Astrocyte of the cerebellum (primary cell): ENCODE results near the gene PRLH.

Experiments used
- DNase-seq: peaks from one replicate; pipeline ENCODE4 v3.0.0-alpha.2; 2011; ENCODE audit warnings: low read depth
- H3K4me3 ChIP-seq: 2 replicates; pipeline ENCODE4 v1.5.1; 2011; ENCODE audit warnings: mild to moderate bottlenecking, low read depth, low read length, moderate library complexity
- in situ Hi-C: cut with HindIII; loops from 2 replicates; pipeline ENCODE4 v1.10.0; 2017; ENCODE audit warnings: low sequenced_read_pairs
- TF ChIP-seq, protein P1 (sequence below): IDR thresholded peaks from 2 replicates; pipeline ENCODE4 v1.5.1; 2012; ENCODE audit warnings: low read length, low read depth, moderate library complexity, mild to moderate bottlenecking; ENCODE audit errors: missing control alignments

PRLH gene

DNA sequence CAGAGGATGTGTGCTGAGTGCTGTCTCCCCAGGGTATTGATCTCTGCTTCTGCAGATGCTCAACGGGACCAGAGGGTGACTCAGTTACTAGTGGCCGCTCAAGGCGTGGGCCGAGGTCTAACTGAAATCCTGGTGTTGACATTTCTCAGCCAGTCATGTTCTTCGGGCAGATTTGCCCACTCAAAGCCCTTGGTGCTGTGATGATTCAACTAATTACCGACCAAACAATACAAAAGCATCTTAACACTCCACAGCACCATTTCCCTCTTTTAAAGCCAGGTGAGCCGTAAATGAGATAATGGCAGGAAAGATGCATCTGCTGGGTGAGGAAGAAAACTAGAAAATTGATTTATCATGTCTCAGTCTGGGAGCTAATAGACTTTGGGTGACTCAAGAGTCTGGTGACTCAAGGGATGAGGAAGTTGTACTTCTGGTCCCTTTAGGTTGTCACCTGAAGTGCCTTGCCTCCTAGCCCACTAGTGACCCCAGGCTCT lies 32.7 kb upstream of the PRLH start:
- DNase-seq = no peak
- TF ChIP-seq, protein P1, sequence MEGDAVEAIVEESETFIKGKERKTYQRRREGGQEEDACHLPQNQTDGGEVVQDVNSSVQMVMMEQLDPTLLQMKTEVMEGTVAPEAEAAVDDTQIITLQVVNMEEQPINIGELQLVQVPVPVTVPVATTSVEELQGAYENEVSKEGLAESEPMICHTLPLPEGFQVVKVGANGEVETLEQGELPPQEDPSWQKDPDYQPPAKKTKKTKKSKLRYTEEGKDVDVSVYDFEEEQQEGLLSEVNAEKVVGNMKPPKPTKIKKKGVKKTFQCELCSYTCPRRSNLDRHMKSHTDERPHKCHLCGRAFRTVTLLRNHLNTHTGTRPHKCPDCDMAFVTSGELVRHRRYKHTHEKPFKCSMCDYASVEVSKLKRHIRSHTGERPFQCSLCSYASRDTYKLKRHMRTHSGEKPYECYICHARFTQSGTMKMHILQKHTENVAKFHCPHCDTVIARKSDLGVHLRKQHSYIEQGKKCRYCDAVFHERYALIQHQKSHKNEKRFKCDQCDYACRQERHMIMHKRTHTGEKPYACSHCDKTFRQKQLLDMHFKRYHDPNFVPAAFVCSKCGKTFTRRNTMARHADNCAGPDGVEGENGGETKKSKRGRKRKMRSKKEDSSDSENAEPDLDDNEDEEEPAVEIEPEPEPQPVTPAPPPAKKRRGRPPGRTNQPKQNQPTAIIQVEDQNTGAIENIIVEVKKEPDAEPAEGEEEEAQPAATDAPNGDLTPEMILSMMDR = no peak
- in situ Hi-C loops = loop anchor here (5.0 kb wide), 1 partner anchor 106 kb away; no protein-coding TSS in a partner anchor
- H3K4me3 ChIP-seq = no peak overlapping the region

DNA sequence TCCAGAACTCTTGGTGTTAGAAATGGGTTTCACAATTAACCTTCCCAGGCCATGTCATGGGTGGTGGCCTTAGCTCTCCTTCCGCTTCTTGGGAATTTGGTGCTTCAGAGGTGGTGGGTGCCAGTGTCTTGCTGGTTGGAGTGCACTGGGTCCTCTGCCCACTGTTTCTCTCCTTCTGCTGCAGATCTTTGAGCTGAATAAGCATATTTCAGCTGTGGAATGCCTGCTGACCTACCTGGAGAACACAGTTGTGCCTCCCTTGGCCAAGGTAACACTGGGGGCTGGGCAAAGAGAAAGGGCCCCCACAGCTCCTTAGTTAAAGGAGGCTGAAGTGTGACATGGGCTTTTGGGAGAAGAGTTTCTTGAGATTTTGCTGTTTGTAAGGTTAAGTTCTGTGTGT lies 32.0 kb upstream of the PRLH start:
- H3K4me3 ChIP-seq = no peak overlapping the region
- DNase-seq = no peak
- in situ Hi-C loops = loop anchor here (5.0 kb wide), 1 partner anchor 107 kb away; no protein-coding TSS in a partner anchor
- TF ChIP-seq, protein P1 = no peak

DNA sequence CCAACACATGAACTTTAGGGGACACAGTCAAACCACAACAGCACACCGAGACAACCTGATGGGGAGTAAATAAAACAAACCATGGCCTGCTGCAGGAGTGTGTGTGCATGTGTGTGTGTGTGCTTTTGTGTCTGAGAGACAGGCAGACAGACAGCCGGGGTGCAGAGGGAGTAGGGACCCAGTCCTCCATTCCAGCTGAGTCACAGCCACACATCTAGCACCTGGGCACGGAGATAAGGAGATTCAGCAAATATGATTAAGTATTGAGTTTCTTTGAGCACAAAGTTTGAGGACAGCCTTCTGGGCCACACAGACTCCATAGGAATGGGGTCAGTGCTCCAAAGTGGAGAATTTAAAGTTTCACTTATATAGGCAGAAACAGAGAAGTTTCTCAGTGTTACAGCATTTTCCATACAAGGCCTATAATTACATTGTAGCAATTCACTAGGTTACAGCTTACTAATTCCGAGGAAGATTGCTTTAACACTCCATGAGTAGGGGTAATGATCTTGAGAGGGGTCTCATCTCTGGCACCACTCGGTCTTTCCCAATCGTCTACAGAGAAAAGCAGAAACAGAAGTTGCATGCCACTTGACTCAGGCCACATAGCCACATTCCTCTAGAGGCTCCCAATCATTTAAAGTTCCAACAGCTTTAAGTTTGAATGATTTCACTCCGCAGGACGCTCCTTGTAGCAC lies 30.8 kb upstream of the PRLH start:
- DNase-seq = no peak
- in situ Hi-C loops = no loop called here
- H3K4me3 ChIP-seq = no peak overlapping the region
- TF ChIP-seq, protein P1 = no peak

DNA sequence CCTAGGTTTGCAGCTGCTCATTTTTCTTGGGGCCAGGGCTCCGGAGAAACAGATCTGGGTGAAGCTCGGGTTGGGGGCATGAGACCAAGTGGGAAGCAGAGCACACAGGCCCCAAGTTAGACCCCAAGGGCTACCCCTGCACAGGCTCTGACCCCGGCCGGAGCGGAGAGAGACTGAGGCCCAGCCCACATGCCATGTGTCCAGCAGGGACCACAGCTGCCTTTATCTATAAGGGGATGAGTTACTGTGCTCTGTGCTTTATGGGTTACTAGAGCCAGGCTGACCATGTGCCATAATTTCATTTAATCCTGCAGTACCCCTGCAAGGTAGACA lies 30.3 kb upstream of the PRLH start:
- in situ Hi-C loops = no loop called here
- TF ChIP-seq, protein P1 = no peak
- DNase-seq = no peak
- no peak overlapping the region for H3K4me3 ChIP-seq

DNA sequence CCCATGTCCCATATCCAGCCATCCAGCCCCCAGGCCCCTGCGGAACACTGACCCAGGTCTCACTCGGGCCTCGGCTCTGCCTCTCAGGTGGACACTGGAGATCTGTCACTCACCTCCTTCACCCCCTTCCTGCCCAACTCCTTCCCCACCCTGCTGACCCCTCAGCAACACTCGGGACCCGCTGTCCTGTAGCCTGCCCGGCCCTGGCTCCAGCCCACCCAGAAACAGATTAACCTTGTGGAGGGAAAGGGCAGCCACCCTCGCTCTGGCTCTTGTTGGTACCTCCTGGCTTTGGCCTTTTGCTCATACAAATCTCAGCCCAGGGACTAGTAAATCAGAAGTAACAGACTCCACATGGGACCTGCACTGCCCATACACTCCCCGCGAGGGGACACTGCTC lies 29.8 kb upstream of the PRLH start:
- in situ Hi-C loops = no loop called here
- no peak overlapping the region for H3K4me3 ChIP-seq
- TF ChIP-seq, protein P1 = no peak
- no peak for DNase-seq

DNA sequence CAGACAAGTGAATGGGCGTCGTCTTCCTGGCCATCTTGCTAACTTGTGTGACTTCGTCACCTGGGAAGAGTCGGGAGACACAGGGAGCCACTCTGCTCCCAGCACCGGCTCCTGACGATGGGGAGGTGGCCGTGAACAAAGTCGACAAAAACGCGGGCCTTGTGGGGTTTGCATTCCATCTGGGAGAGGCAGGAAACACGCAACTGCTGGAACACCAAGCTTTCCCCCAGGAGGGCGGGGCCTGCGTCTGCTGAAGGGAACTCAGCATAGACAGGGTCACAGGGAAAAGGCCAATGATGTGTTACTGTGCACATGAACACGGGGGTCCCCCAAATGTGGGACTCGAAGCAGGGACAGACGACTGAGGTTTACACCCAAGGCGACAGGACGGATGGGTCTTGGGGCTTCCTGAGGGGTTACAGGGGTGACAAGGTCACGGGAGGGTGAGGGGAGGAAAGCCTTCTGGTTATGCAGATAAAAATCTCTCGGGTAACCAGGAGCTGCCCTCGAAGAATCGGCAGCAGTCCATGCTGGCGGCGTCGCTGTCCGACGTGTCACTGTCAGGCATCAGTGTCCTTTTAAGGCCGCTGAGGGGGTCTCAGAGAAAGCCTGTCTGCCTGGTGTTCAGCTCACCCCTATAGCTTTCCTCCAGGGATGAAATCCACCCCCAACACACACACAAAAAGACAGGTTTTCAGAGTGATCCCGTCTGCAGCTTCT lies 28.2 kb upstream of the PRLH start:
- H3K4me3 ChIP-seq = no peak overlapping the region
- DNase-seq = no peak
- in situ Hi-C loops = no loop called here
- TF ChIP-seq, protein P1 = no peak
